ENCODE results near the gene VKORC1L1.
"Not testable (repeated sequence)": the region's sequence is repeated elsewhere in the genome, so short reads cannot be mapped to it uniquely, and the experiment has no call there.

Gene VKORC1L1

DNA sequence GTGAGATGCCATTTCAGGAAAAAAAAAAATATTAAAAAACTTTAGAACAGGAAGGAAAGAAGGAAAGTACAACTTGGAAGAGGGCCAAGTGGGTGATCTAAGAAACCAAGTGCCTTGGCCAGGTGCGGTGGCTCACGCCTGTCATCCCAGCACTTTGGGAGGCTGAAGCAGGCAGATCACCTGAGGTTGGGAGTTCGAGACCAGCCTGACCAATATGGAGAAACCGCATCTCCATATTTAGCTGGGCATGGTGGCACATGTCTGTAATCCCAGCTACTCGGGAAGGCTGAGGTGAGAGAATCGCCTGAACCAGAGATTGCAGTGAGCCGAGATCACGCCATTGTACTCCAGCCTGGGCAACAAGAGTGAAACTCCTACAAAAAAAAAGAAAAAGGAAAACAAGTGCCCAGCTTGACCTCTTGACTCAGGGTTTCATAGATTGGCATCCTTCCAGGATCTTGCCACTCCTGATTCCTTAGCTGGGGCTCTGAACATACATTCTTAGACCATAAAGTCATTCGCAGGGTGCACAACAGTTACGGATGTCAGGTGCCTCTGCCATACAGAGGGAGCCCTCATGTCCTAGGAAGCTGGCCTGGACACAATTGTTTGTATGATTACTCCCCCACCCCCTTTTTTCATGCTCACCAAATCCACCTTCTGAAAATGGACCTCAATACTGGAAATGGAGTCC is 111.2 kb downstream of the VKORC1L1 start:
- no peak overlapping the region for H3K4me3 ChIP-seq (ENCODE audit: low read depth, low read length, poor library complexity, severe bottlenecking)
- no peak overlapping the region for H3K9ac ChIP-seq (ENCODE audit: low read length)
- peaks cover 13% of the 10 kb centered on the region for H3K79me2 ChIP-seq (ENCODE audit: insufficient read depth, low read length)
- H3K27ac ChIP-seq (ENCODE audit: low read depth, low read length, poor library complexity, severe bottlenecking) = no peak overlapping the region
- H3K4me1 ChIP-seq (ENCODE audit: insufficient read depth, low read length, severe bottlenecking) = peaks cover 16% of the 10 kb centered on the region
- no peaks in the 10 kb centered on the region for H3K9me3 ChIP-seq (ENCODE audit: low read length)
- H3K4me2 ChIP-seq (ENCODE audit: low read length) = no peak overlapping the region
- H3F3A ChIP-seq (ENCODE audit: insufficient read depth, low read length) = no peaks in the 10 kb centered on the region
- no peak for TF ChIP-seq EZH2 (IDR thresholded peaks at IDR 0.05; ENCODE audit: borderline replicate concordance, low read length)
- TF ChIP-seq, protein P1, sequence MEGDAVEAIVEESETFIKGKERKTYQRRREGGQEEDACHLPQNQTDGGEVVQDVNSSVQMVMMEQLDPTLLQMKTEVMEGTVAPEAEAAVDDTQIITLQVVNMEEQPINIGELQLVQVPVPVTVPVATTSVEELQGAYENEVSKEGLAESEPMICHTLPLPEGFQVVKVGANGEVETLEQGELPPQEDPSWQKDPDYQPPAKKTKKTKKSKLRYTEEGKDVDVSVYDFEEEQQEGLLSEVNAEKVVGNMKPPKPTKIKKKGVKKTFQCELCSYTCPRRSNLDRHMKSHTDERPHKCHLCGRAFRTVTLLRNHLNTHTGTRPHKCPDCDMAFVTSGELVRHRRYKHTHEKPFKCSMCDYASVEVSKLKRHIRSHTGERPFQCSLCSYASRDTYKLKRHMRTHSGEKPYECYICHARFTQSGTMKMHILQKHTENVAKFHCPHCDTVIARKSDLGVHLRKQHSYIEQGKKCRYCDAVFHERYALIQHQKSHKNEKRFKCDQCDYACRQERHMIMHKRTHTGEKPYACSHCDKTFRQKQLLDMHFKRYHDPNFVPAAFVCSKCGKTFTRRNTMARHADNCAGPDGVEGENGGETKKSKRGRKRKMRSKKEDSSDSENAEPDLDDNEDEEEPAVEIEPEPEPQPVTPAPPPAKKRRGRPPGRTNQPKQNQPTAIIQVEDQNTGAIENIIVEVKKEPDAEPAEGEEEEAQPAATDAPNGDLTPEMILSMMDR (IDR thresholded peaks at IDR 0.05; ENCODE audit: low read length) = no peak
- no peaks in the 10 kb centered on the region for H3K27me3 ChIP-seq (ENCODE audit: insufficient read depth, low read length)
- no peak overlapping the region for H2AFZ ChIP-seq (ENCODE audit: low read length)
- no peaks in the 10 kb centered on the region for H4K20me1 ChIP-seq (ENCODE audit: insufficient read depth, low read length)
- H3K9me2 ChIP-seq (ENCODE audit: low read depth, low read length) = no peaks in the 10 kb centered on the region
- H3K36me3 ChIP-seq (ENCODE audit: insufficient read depth, low read length) = peaks cover 14% of the 10 kb centered on the region

- Histone ChIP-seq H3K4me3 (ENCODE audit: low read depth, low read length, poor library complexity, severe bottlenecking) (no peak overlapping the region), H3K9me3 (ENCODE audit: low read length) (no peaks in the 10 kb centered on the region), H3K9me2 (ENCODE audit: low read depth, low read length) (no peaks in the 10 kb centered on the region), H3K9ac (ENCODE audit: low read length) (no peak overlapping the region), H3K4me1 (ENCODE audit: insufficient read depth, low read length, severe bottlenecking) (no peaks in the 10 kb centered on the region), H3K27me3 (ENCODE audit: insufficient read depth, low read length) (no peaks in the 10 kb centered on the region), H3F3A (ENCODE audit: insufficient read depth, low read length) (no peaks in the 10 kb centered on the region), H3K4me2 (ENCODE audit: low read length) (no peak overlapping the region), H3K36me3 (ENCODE audit: insufficient read depth, low read length) (no peaks in the 10 kb centered on the region), H3K27ac (ENCODE audit: low read depth, low read length, poor library complexity, severe bottlenecking) (no peak overlapping the region), H3K79me2 (ENCODE audit: insufficient read depth, low read length) (no peaks in the 10 kb centered on the region), H4K20me1 (ENCODE audit: insufficient read depth, low read length) (no peaks in the 10 kb centered on the region), H2AFZ (ENCODE audit: low read length) (no peak overlapping the region)
- TF ChIP-seq, protein P1 (IDR thresholded peaks at IDR 0.05; ENCODE audit: low read length) = no peak
- TF ChIP-seq EZH2 (IDR thresholded peaks at IDR 0.05; ENCODE audit: borderline replicate concordance, low read length) = no peak
Measured at GRCh38 chr7:65988084-65988483, 115.2 kb downstream of the VKORC1L1 start.

DNA sequence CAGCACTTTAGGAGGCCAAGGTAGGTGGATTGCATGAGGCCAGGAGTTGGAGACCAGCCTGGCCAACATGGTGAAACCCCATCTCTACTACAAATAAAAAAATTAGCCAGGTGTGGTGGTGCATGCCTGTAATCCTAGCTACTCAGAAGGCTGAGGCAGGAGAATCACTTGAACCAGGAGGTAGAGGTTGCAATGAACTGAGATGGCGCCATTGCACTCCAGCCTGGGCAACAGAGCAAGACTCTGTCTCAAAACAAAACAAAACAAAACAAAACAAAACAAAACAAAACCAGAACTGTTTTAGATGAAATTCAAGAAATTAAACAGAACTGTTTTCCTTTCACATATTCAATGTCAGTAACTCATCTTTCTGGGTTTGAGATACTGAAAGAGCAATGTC is 115.6 kb downstream of the VKORC1L1 start:
- not testable (repeated sequence) for H3K4me2 ChIP-seq (ENCODE audit: low read length); H3K4me1 ChIP-seq (ENCODE audit: insufficient read depth, low read length, severe bottlenecking); H3K79me2 ChIP-seq (ENCODE audit: insufficient read depth, low read length); H3K36me3 ChIP-seq (ENCODE audit: insufficient read depth, low read length); H2AFZ ChIP-seq (ENCODE audit: low read length); H3K9me3 ChIP-seq (ENCODE audit: low read length); H3K4me3 ChIP-seq (ENCODE audit: low read depth, low read length, poor library complexity, severe bottlenecking); H3K27me3 ChIP-seq (ENCODE audit: insufficient read depth, low read length); H3K27ac ChIP-seq (ENCODE audit: low read depth, low read length, poor library complexity, severe bottlenecking); H4K20me1 ChIP-seq (ENCODE audit: insufficient read depth, low read length); H3K9ac ChIP-seq (ENCODE audit: low read length); H3K9me2 ChIP-seq (ENCODE audit: low read depth, low read length); H3F3A ChIP-seq (ENCODE audit: insufficient read depth, low read length)

DNA sequence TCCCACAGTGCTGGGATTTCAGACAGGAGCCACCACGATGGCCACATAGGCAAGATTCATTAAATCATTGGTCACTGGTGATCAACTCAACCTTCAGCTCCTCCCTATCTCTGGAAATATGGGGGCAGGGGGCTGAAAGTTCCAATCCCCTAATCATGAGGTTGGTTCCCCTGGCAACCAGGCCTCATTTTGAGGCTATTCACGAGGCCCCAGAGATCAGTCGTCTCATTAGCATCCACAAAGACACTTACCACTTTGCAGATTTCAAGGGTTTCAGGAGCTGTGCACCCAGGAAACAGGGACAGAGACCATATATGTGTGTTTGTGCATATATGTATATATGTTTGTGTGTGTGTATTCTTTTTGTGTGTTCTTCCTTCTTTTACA is 116.8 kb downstream of the VKORC1L1 start:
- TF ChIP-seq, protein P1 (IDR thresholded peaks at IDR 0.05; ENCODE audit: low read length) = no peak
- Histone ChIP-seq H3K4me3 (ENCODE audit: low read depth, low read length, poor library complexity, severe bottlenecking) (no peak overlapping the region), H3K27me3 (ENCODE audit: insufficient read depth, low read length) (no peaks in the 10 kb centered on the region)

DNA sequence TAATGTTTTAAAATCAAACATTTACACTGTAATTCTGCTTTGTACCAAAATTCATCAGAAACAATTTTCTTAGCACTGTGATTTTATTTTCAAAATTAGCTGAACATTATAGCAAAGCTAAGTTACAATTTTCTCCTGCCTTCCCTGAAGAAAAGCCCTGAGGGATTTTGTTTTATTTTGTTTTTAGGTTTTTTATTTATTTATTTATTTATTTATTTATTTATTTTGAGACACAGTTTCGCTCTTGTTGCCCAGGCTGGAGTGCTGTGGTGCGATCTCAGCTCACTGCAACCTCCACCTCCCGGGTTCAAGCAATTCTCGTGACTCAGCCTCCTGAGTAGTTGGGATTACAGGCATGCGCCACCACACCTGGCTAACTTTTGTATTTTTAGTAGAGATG is 119.0 kb downstream of the VKORC1L1 start:
- H2AFZ ChIP-seq (ENCODE audit: low read length); H3K79me2 ChIP-seq (ENCODE audit: insufficient read depth, low read length); H3F3A ChIP-seq (ENCODE audit: insufficient read depth, low read length); H3K27ac ChIP-seq (ENCODE audit: low read depth, low read length, poor library complexity, severe bottlenecking); H3K9me3 ChIP-seq (ENCODE audit: low read length); H3K9ac ChIP-seq (ENCODE audit: low read length); H3K4me2 ChIP-seq (ENCODE audit: low read length); H3K36me3 ChIP-seq (ENCODE audit: insufficient read depth, low read length); H3K4me3 ChIP-seq (ENCODE audit: low read depth, low read length, poor library complexity, severe bottlenecking); H4K20me1 ChIP-seq (ENCODE audit: insufficient read depth, low read length); H3K9me2 ChIP-seq (ENCODE audit: low read depth, low read length); H3K4me1 ChIP-seq (ENCODE audit: insufficient read depth, low read length, severe bottlenecking); H3K27me3 ChIP-seq (ENCODE audit: insufficient read depth, low read length): not testable (repeated sequence)

More for the DNA sequence above, 116.8 kb downstream of the VKORC1L1 start:
- no peak overlapping the region for H3K27ac ChIP-seq (ENCODE audit: low read depth, low read length, poor library complexity, severe bottlenecking)
- H3K36me3 ChIP-seq (ENCODE audit: insufficient read depth, low read length) = no peaks in the 10 kb centered on the region
- no peaks in the 10 kb centered on the region for H4K20me1 ChIP-seq (ENCODE audit: insufficient read depth, low read length)
- no peak overlapping the region for H3K4me2 ChIP-seq (ENCODE audit: low read length)
- no peaks in the 10 kb centered on the region for H3K9me3 ChIP-seq (ENCODE audit: low read length)
- no peak overlapping the region for H2AFZ ChIP-seq (ENCODE audit: low read length)
- no peak overlapping the region for H3K9ac ChIP-seq (ENCODE audit: low read length)
- no peaks in the 10 kb centered on the region for H3K79me2 ChIP-seq (ENCODE audit: insufficient read depth, low read length)
- H3K4me1 ChIP-seq (ENCODE audit: insufficient read depth, low read length, severe bottlenecking) = no peaks in the 10 kb centered on the region
- no peaks in the 10 kb centered on the region for H3F3A ChIP-seq (ENCODE audit: insufficient read depth, low read length)
- no peaks in the 10 kb centered on the region for H3K9me2 ChIP-seq (ENCODE audit: low read depth, low read length)
